CD14-positive monocyte (primary cell): ENCODE measurements around the gene ERC1. TPM values are rescaled to one million over a fixed set of nuclear protein-coding genes. Genes with fewer than 3 reads are reported as not detected.

Source experiments
- DNase-seq, 3 donors: peaks; one replicate each; pipeline ENCODE4 v3.0.0-alpha.2; 2011 to 2022
- H2AFZ ChIP-seq: 2 replicates; pipeline ENCODE4 v1.6.0; 2012; ENCODE audit warnings: mild to moderate bottlenecking, low read depth, low read length, inconsistent platforms; ENCODE audit not compliant: insufficient read depth, poor library complexity, severe bottlenecking
- H3K27ac ChIP-seq, 2 donors: 1 replicate in 1 of 2; 2 replicates in 1 of 2; pipeline ENCODE4 v1.5.1; 2012 to 2013; ENCODE audit warnings: low read length in 2 of 2, control low read depth in 1 of 2, inconsistent platforms in 1 of 2, low read depth in 1 of 2, mild to moderate bottlenecking in 1 of 2
- H3K27me3 ChIP-seq, 2 donors: one replicate each; pipeline versions ENCODE4 v1.6.0 to v1.6.1; 2011 to 2013; ENCODE audit warnings: low read length in 2 of 2; ENCODE audit not compliant: control insufficient read depth in 2 of 2, insufficient read depth in 2 of 2
- H3K36me3 ChIP-seq, 2 donors: replicated peaks in 1 of 2; 1 replicate in 1 of 2; 2 replicates in 1 of 2; pipeline versions ENCODE4 v1.5.1 to v1.6.1; 2012 to 2013; ENCODE audit warnings: low read length in 2 of 2, control low read depth in 1 of 2, inconsistent platforms in 1 of 2, mild to moderate bottlenecking in 1 of 2; ENCODE audit not compliant: insufficient read depth in 2 of 2, control insufficient read depth in 1 of 2
- H3K4me1 ChIP-seq, 2 donors: 1 replicate in 1 of 2; 2 replicates in 1 of 2; pipeline versions ENCODE4 v1.5.1 to v1.6.1; 2012 to 2013; ENCODE audit warnings: low read length in 2 of 2, control low read depth in 1 of 2, inconsistent platforms in 1 of 2, mild to moderate bottlenecking in 1 of 2, moderate library complexity in 1 of 2; ENCODE audit not compliant: insufficient read depth in 2 of 2, control insufficient read depth in 1 of 2
- H3K4me2 ChIP-seq: replicated peaks from 2 replicates; pipeline ENCODE3; 2012; ENCODE audit warnings: low read length, moderate library complexity, mild to moderate bottlenecking; ENCODE audit not compliant: poor library complexity, severe bottlenecking; ENCODE audit errors: extremely low read depth
- H3K4me3 ChIP-seq, 3 experiments: fragments of 200-600 bp in 1 of 3; sonication (generic) in 1 of 3; replicated peaks in 1 of 3; 1 replicate in 2 of 3; 2 replicates in 1 of 3; pipeline ENCODE4 v1.5.1; 2011 to 2013; ENCODE audit warnings: low read length in 3 of 3, mild to moderate bottlenecking in 3 of 3, control low read depth in 2 of 3, low read depth in 2 of 3, inconsistent platforms in 1 of 3, moderate library complexity in 1 of 3
- H3K79me2 ChIP-seq: 2 replicates; pipeline ENCODE4 v1.6.0; 2012; ENCODE audit warnings: mild to moderate bottlenecking, control low read depth, inconsistent platforms, low read length, moderate library complexity; ENCODE audit not compliant: insufficient read depth
- H3K9ac ChIP-seq: 2 replicates; pipeline ENCODE4 v1.6.0; 2017; ENCODE audit warnings: low read length, mild to moderate bottlenecking; ENCODE audit not compliant: insufficient read depth, poor library complexity, severe bottlenecking
- H3K9me3 ChIP-seq, 2 donors: replicated peaks in 1 of 2; 1 replicate in 1 of 2; 2 replicates in 1 of 2; pipeline versions ENCODE4 v1.5.1 to v1.6.1; 2012 to 2013; ENCODE audit warnings: low read length in 2 of 2, control low read depth in 1 of 2; ENCODE audit not compliant: control insufficient read depth in 1 of 2, insufficient read depth in 1 of 2
- H4K20me1 ChIP-seq: 2 replicates; pipeline ENCODE4 v1.6.0; 2012; ENCODE audit warnings: mild to moderate bottlenecking, low read length, control low read depth, moderate library complexity; ENCODE audit not compliant: insufficient read depth
- H3K27ac Mint-ChIP-seq, 7 donors: one replicate each; pipeline ENCODE4 v1.8.0; 2020; ENCODE audit warnings: mild to moderate bottlenecking in 7 of 7, mixed read lengths in 7 of 7, moderate library complexity in 6 of 7, inconsistent platforms in 2 of 7
- H3K27me3 Mint-ChIP-seq, 3 donors: one replicate each; pipeline ENCODE4 v1.8.0; 2021 to 2022; ENCODE audit warnings: low read depth in 3 of 3, mild to moderate bottlenecking in 3 of 3, mixed read lengths in 3 of 3, moderate library complexity in 3 of 3, inconsistent platforms in 1 of 3
- H3K36me3 Mint-ChIP-seq, 2 donors: one replicate each; pipeline ENCODE4 v1.8.0; 2020; ENCODE audit warnings: mixed read lengths in 2 of 2, inconsistent platforms in 1 of 2, mild to moderate bottlenecking in 1 of 2
- H3K4me1 Mint-ChIP-seq: one replicate; pipeline ENCODE4 v1.8.0; 2020; ENCODE audit warnings: mild to moderate bottlenecking, mixed read lengths
- H3K4me3 Mint-ChIP-seq, 2 donors: one replicate each; pipeline ENCODE4 v1.8.0; 2020; ENCODE audit warnings: mild to moderate bottlenecking in 2 of 2, mixed read lengths in 2 of 2, moderate library complexity in 1 of 2
- H3K9me3 Mint-ChIP-seq, 7 donors: one replicate each; pipeline ENCODE4 v1.8.0; 2020 to 2022; ENCODE audit warnings: mixed read lengths in 7 of 7, mild to moderate bottlenecking in 6 of 7, moderate library complexity in 6 of 7, inconsistent platforms in 2 of 7
- CTCF ChIP-seq: fragments of 200-600 bp; IDR thresholded peaks from one replicate; pipeline ENCODE4 v1.8.0; 2022; ENCODE audit warnings: antibody characterized with exemption, mild to moderate bottlenecking
- WGBS: methylation state at CpG from one replicate; pipeline ENCODE4 v1.1.5; 2013; ENCODE audit warnings: missing lambda C conversion rate; ENCODE audit not compliant: insufficient coverage; 5-methylcytosine and 5-hydroxymethylcytosine counted together
- intact Hi-C, 2 donors: fragments of 100-400 bp; cut with micrococcal nuclease; formaldehyde crosslinking; loops; one replicate each; pipeline versions ENCODE4 v1.15.0 to v1.15.1; 2023
- polyA plus RNA-seq, 3 donors: library from polyadenylated mRNA; depleted of rRNA in 1 of 3; unstranded in 2 of 3; stranded (reverse) in 1 of 3; fragments of 300-500 nt in 2 of 3; fragments of >200 nt in 1 of 3; fragmentation: Illumina TruSeq in 2 of 3; gene quantifications; 1 replicate in 2 of 3; 2 replicates in 1 of 3; pipeline ENCODE4 v1.2.3, GENCODE V29; 2012 to 2021

ERC1 gene
- polyA plus RNA-seq, 3 donors = 4.0 to 14.3 (median 5.1) TPM

GRCh38 chr12:971991-972390 is 19.0 kb upstream of the ERC1 start:
- Histone ChIP-seq H3K4me1 (peaks cover under 1% of the 10 kb centered on the region in 2 donors), H3K79me2 (no peaks in the 10 kb centered on the region), H3K27ac (no peak overlapping the region), H3K4me2 (no peak overlapping the region), H3K4me3 (no peak overlapping the region), H3K27me3 (no peaks in the 10 kb centered on the region), H2AFZ (no peak overlapping the region), H3K9me3 (no peaks in the 10 kb centered on the region), H3K9ac (no peak overlapping the region), H3K36me3 (no peaks in the 10 kb centered on the region), H4K20me1 (no peaks in the 10 kb centered on the region)
- peaks cover 0 to 1% (median 0%) of the 10 kb centered on the region in 3 donors for H3K27me3 Mint-ChIP-seq
- no CpG with 5 or more reads among the region's 4 CpGs for WGBS
- intact Hi-C loops = no loop called here
- DNase-seq = no peak
- H3K9me3 Mint-ChIP-seq = peaks cover 0 to 3% (median 0%) of the 10 kb centered on the region in 7 donors
- no peak overlapping the region for H3K4me3 Mint-ChIP-seq
- TF ChIP-seq CTCF = no peak
- no peaks in the 10 kb centered on the region for H3K36me3 Mint-ChIP-seq
- H3K4me1 Mint-ChIP-seq = peaks cover 3% of the 10 kb centered on the region
- no peak overlapping the region for H3K27ac Mint-ChIP-seq

- H3K36me3 ChIP-seq = no peaks in the 10 kb centered on the region
- Mint-ChIP-seq H3K36me3 (no peaks in the 10 kb centered on the region), H3K27ac (peak overlapping the region in 1 of 7 donors; percentile 82), H3K9me3 (peaks cover 0 to 7% (median 2%) of the 10 kb centered on the region in 7 donors), H3K4me3 (no peak overlapping the region), H3K4me1 (peaks cover 9% of the 10 kb centered on the region), H3K27me3 (peaks cover 0 to 1% (median 0%) of the 10 kb centered on the region in 3 donors)
- no peak overlapping the region for H3K27ac ChIP-seq
- H3K9me3 ChIP-seq = no peaks in the 10 kb centered on the region
- no peak overlapping the region for H3K4me2 ChIP-seq
- H3K27me3 ChIP-seq = no peaks in the 10 kb centered on the region
- H3K4me3 ChIP-seq = no peak overlapping the region
- no peak for TF ChIP-seq CTCF
- no peaks in the 10 kb centered on the region for H3K79me2 ChIP-seq
- no peak overlapping the region for H3K9ac ChIP-seq
- no peak for DNase-seq
- intact Hi-C loops = no loop called here
- H2AFZ ChIP-seq = no peak overlapping the region
- no peaks in the 10 kb centered on the region for H4K20me1 ChIP-seq
- WGBS = 100% methylated on average over 3 of the region's 4 CpGs
- peaks cover 4 to 5% of the 10 kb centered on the region in 2 donors for H3K4me1 ChIP-seq
Measured at GRCh38 chr12:974271-974862, 16.7 kb upstream of the ERC1 start.
